NT2/D1 (cell line): ENCODE results near the gene NPFF.

Source experiments
- DNase-seq: peaks from one replicate; pipeline ENCODE4 v3.0.0-alpha.2; 2011; ENCODE audit warnings: low read depth, low spot score
- H3K27me3 ChIP-seq: 2 replicates; pipeline ENCODE4 v1.6.0; 2011; ENCODE audit warnings: mild to moderate bottlenecking; ENCODE audit not compliant: insufficient read length, insufficient read depth
- H3K36me3 ChIP-seq: 2 replicates; pipeline ENCODE4 v1.6.1; 2011; ENCODE audit warnings: mild to moderate bottlenecking, low read length, mixed read lengths; ENCODE audit not compliant: insufficient read depth, insufficient read length
- H3K4me1 ChIP-seq: 2 replicates; pipeline ENCODE4 v1.5.1; 2011; ENCODE audit not compliant: insufficient read depth, insufficient read length
- H3K4me3 ChIP-seq: 2 replicates; pipeline ENCODE4 v1.5.1; 2011; ENCODE audit warnings: low read depth; ENCODE audit not compliant: insufficient read length
- H3K9ac ChIP-seq: 2 replicates; pipeline ENCODE4 v1.6.0; 2011; ENCODE audit warnings: low read depth; ENCODE audit not compliant: insufficient read length
- H3K9me3 ChIP-seq: 2 replicates; pipeline ENCODE4 v1.5.1; 2011; ENCODE audit warnings: mild to moderate bottlenecking, low read length; ENCODE audit not compliant: insufficient read depth
- SUZ12 ChIP-seq: IDR thresholded peaks from 2 replicates; pipeline ENCODE4 v1.6.1; 2011; ENCODE audit not compliant: insufficient read length, insufficient read depth; ENCODE audit errors: extremely low read depth
- YY1 ChIP-seq: IDR thresholded peaks from 2 replicates; pipeline ENCODE4 v1.6.1; 2011; ENCODE audit not compliant: insufficient read length, insufficient read depth
- ZNF274 ChIP-seq: IDR thresholded peaks from 2 replicates; pipeline ENCODE4 v1.6.1; 2011; ENCODE audit warnings: mild to moderate bottlenecking, low read depth, low read length

NPFF gene

DNA sequence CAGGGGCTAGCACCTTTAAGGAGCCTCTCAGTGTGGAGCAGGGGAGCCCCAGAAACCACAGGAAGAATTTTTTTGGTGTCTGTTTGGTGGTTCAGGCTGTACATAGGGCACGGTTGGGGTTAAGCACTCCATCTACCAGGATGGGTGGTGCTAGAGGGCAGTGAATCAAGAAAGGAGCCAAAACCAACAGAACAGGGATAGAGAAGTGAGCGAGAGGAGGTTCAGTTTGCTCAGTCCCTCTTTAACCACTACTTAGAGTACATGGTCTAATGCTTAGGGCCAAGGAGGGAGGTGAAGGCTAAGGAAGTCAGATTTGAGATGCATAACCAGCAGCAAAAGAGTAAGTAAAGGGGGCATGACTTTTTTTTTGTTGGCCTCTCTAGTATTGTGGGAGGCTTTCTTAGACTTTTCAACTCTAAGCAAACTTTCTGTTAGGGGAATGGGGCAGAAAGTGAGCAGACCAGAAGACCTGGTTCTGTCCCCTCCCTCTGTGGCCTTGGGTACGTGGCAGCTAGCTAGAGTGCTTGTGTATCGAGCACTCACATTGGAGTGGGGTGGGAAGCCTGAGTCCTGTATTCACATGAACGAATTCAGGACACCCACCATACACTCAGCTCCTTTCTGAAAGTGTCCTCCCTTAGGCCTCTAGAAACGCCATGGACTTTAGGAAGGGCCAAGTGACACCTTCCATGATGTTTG lies 6.6 kb upstream of the NPFF start:
- H3K9ac ChIP-seq: no peak overlapping the region
- H3K27me3 ChIP-seq: no peaks in the 10 kb centered on the region
- H3K4me3 ChIP-seq: no peak overlapping the region
- H3K4me1 ChIP-seq: no peaks in the 10 kb centered on the region
- H3K36me3 ChIP-seq: peaks cover 72% of the 10 kb centered on the region
- H3K9me3 ChIP-seq: no peaks in the 10 kb centered on the region
- no peak for DNase-seq
- TF ChIP-seq YY1 (no peak), SUZ12 (no peak), ZNF274 (no peak)

DNA sequence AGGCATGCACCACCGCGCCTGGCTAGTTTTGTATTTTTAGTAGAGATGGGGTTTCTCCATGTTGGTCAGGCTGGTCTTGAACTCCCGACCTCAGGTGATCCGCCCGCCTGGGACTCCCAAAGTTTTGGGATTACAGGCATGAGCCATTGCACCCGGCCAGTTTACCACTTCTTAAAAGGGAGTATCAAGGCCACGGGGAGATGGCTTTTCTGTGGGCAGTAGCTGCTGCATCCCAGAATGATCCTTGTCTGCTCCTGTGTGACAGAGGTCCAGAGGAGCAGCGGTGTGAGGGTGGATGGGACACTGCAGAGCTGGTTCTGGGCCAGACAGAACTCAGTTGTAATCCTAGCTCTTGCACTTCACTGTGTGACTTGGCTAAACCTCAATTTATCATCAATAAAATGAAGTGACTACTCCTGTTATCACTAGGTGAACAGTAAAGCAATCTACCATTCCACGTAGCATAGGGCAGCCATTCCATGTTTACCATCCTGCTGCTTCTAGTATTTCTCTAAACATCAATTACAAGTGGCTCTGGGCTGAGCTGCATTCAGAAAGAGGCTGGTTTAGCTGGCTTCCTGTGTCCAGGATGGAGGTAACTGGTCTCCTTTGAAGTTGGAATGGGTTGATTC lies 3.0 kb upstream of the NPFF start:
- H3K36me3 ChIP-seq: peaks cover 73% of the 10 kb centered on the region
- no peak for TF ChIP-seq SUZ12
- TF ChIP-seq ZNF274: no peak
- TF ChIP-seq YY1: no peak

DNA sequence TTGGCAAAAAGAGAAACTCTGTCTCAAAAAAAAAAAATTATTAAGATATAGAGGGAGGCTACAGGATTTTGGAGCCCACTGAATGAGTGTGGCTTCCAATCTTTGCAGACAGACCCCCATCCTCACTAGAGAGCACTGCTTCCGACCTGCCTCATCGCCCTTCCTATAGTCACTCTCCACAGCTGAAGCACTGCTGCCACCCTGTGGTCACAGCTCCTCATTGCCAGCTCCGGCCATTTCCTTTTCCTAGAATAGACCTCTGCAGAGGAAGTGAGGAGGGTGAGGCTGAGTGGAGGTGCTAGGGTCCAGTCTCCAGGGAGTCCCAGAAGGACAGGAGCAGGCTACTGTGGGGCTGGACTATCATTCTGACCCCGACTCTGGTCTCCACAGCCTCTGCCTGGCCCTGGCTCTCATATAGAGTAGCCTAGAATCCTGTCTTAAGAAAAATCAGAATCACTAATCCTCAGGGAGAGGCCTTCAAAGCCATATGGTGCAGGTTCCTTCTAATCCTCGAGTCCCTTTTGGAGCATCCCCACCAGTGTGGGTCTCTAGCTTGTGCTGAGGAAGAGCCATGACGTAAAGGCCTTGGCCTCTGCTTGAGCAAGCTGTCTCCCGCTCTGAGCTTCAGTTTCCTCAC lies 1.4 kb upstream of the NPFF start:
- peak; percentile 77 for DNase-seq
- peaks cover 73% of the 10 kb centered on the region for H3K36me3 ChIP-seq

More for the DNA sequence above, 3.0 kb upstream of the NPFF start:
- Histone ChIP-seq H3K27me3 (no peaks in the 10 kb centered on the region), H3K4me3 (no peak overlapping the region), H3K9me3 (no peaks in the 10 kb centered on the region), H3K4me1 (peaks cover 4% of the 10 kb centered on the region), H3K9ac (no peak overlapping the region)
- no peak for DNase-seq

DNA sequence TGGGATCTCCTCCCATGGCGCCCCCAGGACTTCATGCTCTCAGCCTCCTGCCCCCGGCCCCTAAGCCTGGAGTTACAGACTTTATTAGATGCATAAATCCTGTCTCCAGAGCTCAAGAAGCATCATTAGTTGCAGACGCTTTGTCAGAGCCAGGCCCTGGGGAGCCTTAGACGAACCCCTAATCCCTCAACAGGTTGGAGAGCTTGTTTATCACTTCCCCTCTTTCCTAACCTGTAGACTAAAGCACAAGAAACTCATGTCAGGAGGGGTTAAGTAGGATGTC lies 260 bp upstream of the NPFF start:
- peak overlapping the region; percentile 23 for H3K9ac ChIP-seq
- TF ChIP-seq ZNF274 (no peak), YY1 (no peak), SUZ12 (no peak)
- peaks cover 4% of the 10 kb centered on the region for H3K4me1 ChIP-seq
- H3K9me3 ChIP-seq: no peaks in the 10 kb centered on the region
- DNase-seq: no peak
- H3K27me3 ChIP-seq: no peaks in the 10 kb centered on the region
- H3K36me3 ChIP-seq: peaks cover 73% of the 10 kb centered on the region
- no peak overlapping the region for H3K4me3 ChIP-seq

More for the DNA sequence above, 1.4 kb upstream of the NPFF start:
- Histone ChIP-seq H3K4me3 (no peak overlapping the region), H3K9me3 (no peaks in the 10 kb centered on the region), H3K27me3 (no peaks in the 10 kb centered on the region), H3K4me1 (peaks cover 4% of the 10 kb centered on the region), H3K9ac (no peak overlapping the region)
- TF ChIP-seq ZNF274 (no peak), YY1 (peak; percentile 24), SUZ12 (no peak)

DNA sequence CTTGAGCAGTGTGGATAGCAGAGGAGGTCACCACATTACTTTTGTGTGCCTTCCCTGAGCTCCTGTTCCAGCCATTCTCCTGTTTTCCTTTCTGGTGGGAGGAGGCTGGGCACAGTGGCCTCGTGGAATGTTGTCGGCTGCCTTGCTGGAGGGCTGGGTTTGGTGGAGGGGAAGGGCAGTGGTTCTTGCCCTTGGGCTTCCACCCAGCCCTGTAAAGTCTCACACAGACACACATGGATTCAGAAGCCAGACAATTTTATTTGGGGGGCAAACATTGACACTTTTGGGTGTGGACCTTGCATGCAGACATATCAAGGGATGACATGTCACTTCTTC lies 866 bp downstream of the NPFF start:
- H3K9me3 ChIP-seq: peaks cover 4% of the 10 kb centered on the region; the same call in 1 of the 2 replicates
- peaks cover 10% of the 10 kb centered on the region for H3K4me1 ChIP-seq
- H3K27me3 ChIP-seq: no peaks in the 10 kb centered on the region
- no peak overlapping the region for H3K9ac ChIP-seq
- TF ChIP-seq YY1: no peak
- TF ChIP-seq SUZ12: no peak
- no peak for TF ChIP-seq ZNF274
- DNase-seq: no peak
- H3K36me3 ChIP-seq: peaks cover 68% of the 10 kb centered on the region
- no peak overlapping the region for H3K4me3 ChIP-seq

DNA sequence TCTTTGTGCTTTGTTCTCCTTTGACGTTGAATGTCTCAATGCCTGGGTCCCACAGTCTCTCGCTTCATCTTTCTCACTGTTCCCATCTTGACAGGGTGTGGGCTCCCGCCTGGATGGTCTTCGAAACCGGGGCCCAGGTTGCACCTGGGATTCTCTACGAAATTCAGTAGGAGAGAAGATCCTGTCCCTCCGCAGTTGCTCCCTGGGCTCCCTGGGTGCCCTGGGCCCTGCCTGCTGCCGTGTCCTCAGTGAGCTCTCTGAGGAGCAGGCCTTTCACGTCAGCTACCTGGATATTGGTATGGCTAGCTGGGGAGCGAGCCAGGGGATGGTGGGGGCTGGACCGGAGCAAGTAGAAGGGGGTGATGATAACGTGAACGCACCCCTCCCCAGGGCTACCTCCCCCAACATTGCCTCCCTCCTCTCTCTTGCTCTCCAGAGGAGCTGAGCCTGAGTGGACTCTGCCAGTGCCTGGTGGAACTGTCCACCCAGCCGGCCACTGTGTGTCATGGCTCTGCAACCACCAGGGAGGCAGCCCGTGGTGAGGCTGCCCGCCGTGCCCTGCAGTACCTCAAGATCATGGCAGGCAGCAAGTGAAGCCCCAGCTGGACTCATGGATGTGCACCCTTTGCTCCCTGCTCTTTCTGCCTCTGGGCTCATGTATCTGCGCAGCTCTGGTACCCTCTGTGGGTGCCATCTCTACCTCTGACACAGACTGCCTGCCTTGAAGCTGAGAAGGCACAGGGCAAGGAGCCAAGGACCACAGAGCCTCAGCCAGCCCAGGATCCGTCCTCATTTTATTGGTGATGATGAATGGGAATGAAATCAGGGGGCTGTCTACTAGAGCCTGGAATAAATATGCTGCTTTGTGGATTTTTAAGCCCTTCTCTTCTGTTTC lies 1.5 kb downstream of the NPFF start:
- Histone ChIP-seq H3K9ac (peak overlapping the region; percentile 16), H3K36me3 (peaks cover 65% of the 10 kb centered on the region), H3K4me3 (no peak overlapping the region), H3K27me3 (no peaks in the 10 kb centered on the region), H3K4me1 (peaks cover 10% of the 10 kb centered on the region), H3K9me3 (peaks cover 4% of the 10 kb centered on the region; the same call in 1 of the 2 replicates)
- DNase-seq: no peak
- TF ChIP-seq SUZ12: no peak
- no peak for TF ChIP-seq ZNF274
- no peak for TF ChIP-seq YY1
